HEK293 (cell line): Measurements from ENCODE around the gene NAP1L4.
A peak's percentile ranks its signal among the peaks of the same experiment; 100 is the strongest.

ENCODE experiments used
- CTCF ChIA-PET: fragments of 350-600 bp; formaldehyde crosslinking; extraction: SDS; loops from one replicate; lab custom pipeline; 2021; ENCODE audit warnings: antibody characterized with exemption; lab: Yijun Ruan, JAX
- POLR2A ChIA-PET: fragments of 300-600 bp; formaldehyde crosslinking; extraction: SDS; loops from one replicate; lab custom pipeline; 2020; ENCODE audit warnings: antibody characterized with exemption, inconsistent platforms; lab: Yijun Ruan, JAX
- H3K27ac ChIP-seq: fragments of 200-500 bp; sonication (Bioruptor generic); 2 replicates; pipeline ENCODE4 v1.5.1; 2014; ENCODE audit warnings: low read depth, low read length, control low read depth, inconsistent platforms; ENCODE audit errors: extremely low read depth
- H3K36me3 ChIP-seq, 2 experiments: fragments of 200-500 bp in 1 of 2; sonication (Bioruptor generic) in 1 of 2; 1 replicate in 1 of 2; 2 replicates in 1 of 2; pipeline ENCODE4 v1.5.1; 2014 to 2017; ENCODE audit warnings: inconsistent platforms in 2 of 2, low read length in 2 of 2; ENCODE audit not compliant: control insufficient read depth in 2 of 2, insufficient read depth in 1 of 2
- H3K4me1 ChIP-seq: fragments of 200-500 bp; sonication (Bioruptor generic); 2 replicates; pipeline ENCODE4 v1.5.1; 2014; ENCODE audit warnings: mild to moderate bottlenecking, low read length, inconsistent platforms; ENCODE audit not compliant: control insufficient read depth, insufficient read depth
- H3K4me3 ChIP-seq: 2 replicates; pipeline ENCODE4 v1.5.1; 2011; ENCODE audit warnings: low read depth, mild to moderate bottlenecking, control low read depth, low read length, moderate library complexity
- H3K9me3 ChIP-seq: fragments of 200-500 bp; sonication (Bioruptor generic); 2 replicates; pipeline ENCODE4 v1.5.1; 2014; ENCODE audit warnings: low read depth, low read length, inconsistent platforms; ENCODE audit not compliant: control insufficient read depth, insufficient read depth
- BCL11B ChIP-seq: fragments of 450-650 bp; formaldehyde crosslinking; IDR thresholded peaks from 2 replicates; pipeline ENCODE4 v1.5.1; 2016; ENCODE audit warnings: low read depth, missing biosample characterization, missing genetic modification characterization
- HOXA7 ChIP-seq: sonication (generic); formaldehyde crosslinking; IDR thresholded peaks from 2 replicates; pipeline ENCODE4 v1.8.1; 2022; ENCODE audit warnings: missing genetic modification reagents, borderline replicate concordance
- IKZF3 ChIP-seq: fragments of 450-650 bp; IDR thresholded peaks from 2 replicates; pipeline ENCODE4 v1.5.0; 2018; ENCODE audit warnings: missing biosample characterization, mild to moderate bottlenecking, missing genetic modification characterization, moderate library complexity
- SP3 ChIP-seq: fragments of 450-650 bp; formaldehyde crosslinking; IDR thresholded peaks from 2 replicates; pipeline ENCODE4 v1.5.1; 2016; ENCODE audit warnings: missing biosample characterization, missing genetic modification characterization
- YY1 ChIP-seq: fragments of 450-650 bp; formaldehyde crosslinking; IDR thresholded peaks from 2 replicates; pipeline ENCODE4 v1.5.1; 2018; ENCODE audit warnings: missing biosample characterization, missing genetic modification characterization
- YY2 ChIP-seq: fragments of 450-650 bp; formaldehyde crosslinking; IDR thresholded peaks from 2 replicates; pipeline ENCODE4 v1.5.1; 2016; ENCODE audit warnings: missing biosample characterization, missing genetic modification characterization
- ZFP3 ChIP-seq: fragments of 450-650 bp; formaldehyde crosslinking; IDR thresholded peaks from 2 replicates; pipeline ENCODE4 v1.5.1; 2016; ENCODE audit warnings: low read depth, missing biosample characterization, missing genetic modification characterization
- ZNF2 ChIP-seq: fragments of 450-650 bp; formaldehyde crosslinking; IDR thresholded peaks from 2 replicates; pipeline ENCODE4 v1.5.1; 2016; ENCODE audit warnings: missing biosample characterization, missing genetic modification characterization
- ZNF223 ChIP-seq: fragments of 450-650 bp; formaldehyde crosslinking; IDR thresholded peaks from 2 replicates; pipeline ENCODE4 v1.5.1; 2016; ENCODE audit warnings: missing biosample characterization, missing genetic modification characterization
- ZNF239 ChIP-seq: fragments of 450-650 bp; formaldehyde crosslinking; IDR thresholded peaks from 2 replicates; pipeline ENCODE4 v1.5.1; 2016; ENCODE audit warnings: missing biosample characterization, missing genetic modification characterization
- ZNF292 ChIP-seq: fragments of 450-650 bp; formaldehyde crosslinking; IDR thresholded peaks from 2 replicates; pipeline ENCODE4 v1.5.1; 2016; ENCODE audit warnings: low read depth, missing biosample characterization, missing genetic modification characterization, borderline replicate concordance
- ZNF596 ChIP-seq: fragments of 450-650 bp; IDR thresholded peaks from 2 replicates; pipeline ENCODE4 v1.5.0; 2018; ENCODE audit warnings: missing biosample characterization, mild to moderate bottlenecking, missing genetic modification characterization, moderate library complexity
- ZNF624 ChIP-seq: fragments of 450-650 bp; formaldehyde crosslinking; IDR thresholded peaks from 2 replicates; pipeline ENCODE4 v1.5.1; 2017; ENCODE audit warnings: missing biosample characterization, missing genetic modification characterization
- ZNF776 ChIP-seq: fragments of 450-650 bp; formaldehyde crosslinking; IDR thresholded peaks from 2 replicates; pipeline ENCODE4 v1.5.0; 2017; ENCODE audit warnings: missing biosample characterization, missing genetic modification characterization, borderline replicate concordance
- ZNF777 ChIP-seq: fragments of 450-650 bp; formaldehyde crosslinking; IDR thresholded peaks from 2 replicates; pipeline ENCODE4 v1.5.1; 2017; ENCODE audit warnings: missing biosample characterization, missing genetic modification characterization, borderline replicate concordance
- TF ChIP-seq, protein P1 (sequence below): fragments of 450-650 bp; formaldehyde crosslinking; IDR thresholded peaks from 2 replicates; pipeline ENCODE4 v1.5.1; 2016; ENCODE audit warnings: missing biosample characterization, missing genetic modification characterization, low read depth
- TF ChIP-seq, protein P2 (sequence below): fragments of 450-650 bp; formaldehyde crosslinking; conservative IDR thresholded peaks from 2 replicates; pipeline ENCODE4 v1.5.1; 2016; ENCODE audit warnings: low read depth, missing biosample characterization, missing genetic modification characterization
- TF ChIP-seq, protein P3 (sequence below): fragments of 450-650 bp; formaldehyde crosslinking; IDR thresholded peaks from 2 replicates; pipeline ENCODE4 v1.5.1; 2016; ENCODE audit warnings: missing biosample characterization, missing genetic modification characterization, low read depth

The NAP1L4 gene

DNA sequence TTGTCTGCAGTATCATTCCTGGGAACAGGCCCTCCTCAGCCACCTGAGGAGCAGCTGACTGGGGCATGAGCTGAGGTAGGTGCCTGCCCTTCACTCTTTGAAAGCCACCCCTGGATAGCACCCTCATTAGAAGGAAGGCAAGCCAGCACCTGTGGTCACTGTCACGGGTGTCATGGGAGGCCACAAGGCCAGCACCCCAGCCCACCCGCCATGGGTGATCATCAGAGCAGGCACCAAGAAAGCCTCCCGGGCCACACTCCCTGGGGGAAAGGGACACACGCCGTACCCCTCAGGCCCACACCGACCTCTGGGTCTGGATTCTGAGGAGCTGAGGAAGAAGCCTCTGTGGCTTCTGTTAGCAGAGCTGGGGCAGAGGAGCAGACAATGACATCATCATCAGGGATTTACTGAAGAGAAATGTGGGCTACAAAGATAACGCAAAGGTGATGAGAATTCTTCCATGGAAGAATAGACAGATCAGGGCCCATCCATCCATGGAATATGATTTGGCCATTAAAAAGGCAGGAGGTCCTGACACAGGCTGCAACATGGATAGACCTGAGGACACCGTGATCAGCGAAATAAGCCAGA, 16.7 kb upstream of the NAP1L4 start:
- POLR2A ChIA-PET, result no interaction called here

DNA sequence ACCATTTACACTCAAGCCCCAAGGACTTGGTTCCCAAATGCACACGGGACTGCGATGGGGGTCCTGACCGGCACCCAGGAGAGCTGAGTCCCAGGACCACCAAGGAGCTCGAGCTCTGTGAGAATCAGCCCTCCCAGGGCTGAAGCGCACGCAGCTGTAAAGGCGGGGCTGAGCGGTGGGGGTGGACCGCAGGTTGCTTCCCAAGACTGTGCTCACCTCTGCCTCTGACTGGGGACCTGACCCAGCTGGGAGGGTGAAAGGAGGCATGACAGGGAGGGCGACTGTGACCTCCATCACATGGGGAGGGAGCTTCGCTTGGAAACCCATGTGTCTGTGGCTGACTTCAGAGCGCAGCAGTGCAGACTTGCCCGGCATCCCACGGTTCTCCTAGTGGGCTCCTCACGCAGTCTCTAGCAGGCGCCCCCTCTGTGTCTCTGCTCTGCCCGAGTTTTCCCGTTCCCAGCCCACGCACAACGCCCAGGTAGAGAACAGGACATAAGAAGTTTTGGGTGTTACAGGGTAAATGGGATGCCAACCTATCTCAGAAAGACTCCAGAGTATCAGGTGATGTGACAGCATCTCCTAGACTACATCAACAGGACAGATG, 15.4 kb upstream of the NAP1L4 start:
- ChIA-PET POLR2A (interaction anchor here (1.2 to 1.3 kb wide), 2 partner anchors 15 to 16 kb away, joined by 3 read pairs; partner anchors contain the start of gene NAP1L4), CTCF (interaction anchor here (0.7 kb wide), 1 partner anchor 32 kb away, joined by 3 read pairs; no protein-coding TSS in a partner anchor)
- H3K9me3 ChIP-seq, result no peaks in the 10 kb centered on the region
- H3K36me3 ChIP-seq, result peaks cover 0 to 82% of the 10 kb centered on the region in 2 experiments; a peak in 2 of 3 replicates
- H3K4me1 ChIP-seq, result no peaks in the 10 kb centered on the region
- no peak for TF ChIP-seq ZNF2
- TF ChIP-seq ZNF777, result no peak
- no peak for TF ChIP-seq ZFP3 (tag by site-specific recombination)
- no peak for TF ChIP-seq ZNF223 (tag by site-specific recombination)
- TF ChIP-seq, protein P1, sequence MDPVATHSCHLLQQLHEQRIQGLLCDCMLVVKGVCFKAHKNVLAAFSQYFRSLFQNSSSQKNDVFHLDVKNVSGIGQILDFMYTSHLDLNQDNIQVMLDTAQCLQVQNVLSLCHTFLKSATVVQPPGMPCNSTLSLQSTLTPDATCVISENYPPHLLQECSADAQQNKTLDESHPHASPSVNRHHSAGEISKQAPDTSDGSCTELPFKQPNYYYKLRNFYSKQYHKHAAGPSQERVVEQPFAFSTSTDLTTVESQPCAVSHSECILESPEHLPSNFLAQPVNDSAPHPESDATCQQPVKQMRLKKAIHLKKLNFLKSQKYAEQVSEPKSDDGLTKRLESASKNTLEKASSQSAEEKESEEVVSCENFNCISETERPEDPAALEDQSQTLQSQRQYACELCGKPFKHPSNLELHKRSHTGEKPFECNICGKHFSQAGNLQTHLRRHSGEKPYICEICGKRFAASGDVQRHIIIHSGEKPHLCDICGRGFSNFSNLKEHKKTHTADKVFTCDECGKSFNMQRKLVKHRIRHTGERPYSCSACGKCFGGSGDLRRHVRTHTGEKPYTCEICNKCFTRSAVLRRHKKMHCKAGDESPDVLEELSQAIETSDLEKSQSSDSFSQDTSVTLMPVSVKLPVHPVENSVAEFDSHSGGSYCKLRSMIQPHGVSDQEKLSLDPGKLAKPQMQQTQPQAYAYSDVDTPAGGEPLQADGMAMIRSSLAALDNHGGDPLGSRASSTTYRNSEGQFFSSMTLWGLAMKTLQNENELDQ, result no peak
- no peak for TF ChIP-seq IKZF3 (tag by site-specific recombination)
- TF ChIP-seq YY1 (tag by site-specific recombination), result no peak
- TF ChIP-seq YY2, result no peak
- no peak for TF ChIP-seq ZNF776 (tag by site-specific recombination)
- TF ChIP-seq BCL11B (tag by site-specific recombination), result no peak
- TF ChIP-seq ZNF624, result no peak
- TF ChIP-seq ZNF239 (tag by site-specific recombination), result no peak
- TF ChIP-seq HOXA7 (CRISPR knock-in tag), result no peak
- no peak for TF ChIP-seq SP3 (tag by site-specific recombination)
- TF ChIP-seq ZNF596 (tag by site-specific recombination), result no peak
- TF ChIP-seq, protein P2, sequence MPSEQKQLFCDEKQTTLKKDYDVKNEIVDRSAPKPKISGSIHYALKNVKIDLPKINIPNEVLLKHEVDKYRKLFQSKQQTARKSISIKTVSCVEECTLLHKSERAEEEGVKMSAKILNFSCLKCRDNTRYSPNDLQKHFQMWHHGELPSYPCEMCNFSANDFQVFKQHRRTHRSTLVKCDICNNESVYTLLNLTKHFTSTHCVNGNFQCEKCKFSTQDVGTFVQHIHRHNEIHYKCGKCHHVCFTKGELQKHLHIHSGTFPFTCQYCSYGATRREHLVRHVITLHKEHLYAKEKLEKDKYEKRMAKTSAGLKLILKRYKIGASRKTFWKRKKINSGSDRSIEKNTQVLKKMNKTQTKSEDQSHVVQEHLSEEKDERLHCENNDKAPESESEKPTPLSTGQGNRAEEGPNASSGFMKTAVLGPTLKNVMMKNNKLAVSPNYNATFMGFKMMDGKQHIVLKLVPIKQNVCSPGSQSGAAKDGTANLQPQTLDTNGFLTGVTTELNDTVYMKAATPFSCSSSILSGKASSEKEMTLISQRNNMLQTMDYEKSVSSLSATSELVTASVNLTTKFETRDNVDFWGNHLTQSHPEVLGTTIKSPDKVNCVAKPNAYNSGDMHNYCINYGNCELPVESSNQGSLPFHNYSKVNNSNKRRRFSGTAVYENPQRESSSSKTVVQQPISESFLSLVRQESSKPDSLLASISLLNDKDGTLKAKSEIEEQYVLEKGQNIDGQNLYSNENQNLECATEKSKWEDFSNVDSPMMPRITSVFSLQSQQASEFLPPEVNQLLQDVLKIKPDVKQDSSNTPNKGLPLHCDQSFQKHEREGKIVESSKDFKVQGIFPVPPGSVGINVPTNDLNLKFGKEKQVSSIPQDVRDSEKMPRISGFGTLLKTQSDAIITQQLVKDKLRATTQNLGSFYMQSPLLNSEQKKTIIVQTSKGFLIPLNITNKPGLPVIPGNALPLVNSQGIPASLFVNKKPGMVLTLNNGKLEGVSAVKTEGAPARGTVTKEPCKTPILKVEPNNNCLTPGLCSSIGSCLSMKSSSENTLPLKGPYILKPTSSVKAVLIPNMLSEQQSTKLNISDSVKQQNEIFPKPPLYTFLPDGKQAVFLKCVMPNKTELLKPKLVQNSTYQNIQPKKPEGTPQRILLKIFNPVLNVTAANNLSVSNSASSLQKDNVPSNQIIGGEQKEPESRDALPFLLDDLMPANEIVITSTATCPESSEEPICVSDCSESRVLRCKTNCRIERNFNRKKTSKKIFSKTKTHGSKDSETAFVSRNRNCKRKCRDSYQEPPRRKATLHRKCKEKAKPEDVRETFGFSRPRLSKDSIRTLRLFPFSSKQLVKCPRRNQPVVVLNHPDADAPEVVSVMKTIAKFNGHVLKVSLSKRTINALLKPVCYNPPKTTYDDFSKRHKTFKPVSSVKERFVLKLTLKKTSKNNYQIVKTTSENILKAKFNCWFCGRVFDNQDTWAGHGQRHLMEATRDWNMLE (tag by site-specific recombination), result no peak
- H3K27ac ChIP-seq, result no peak overlapping the region
- no peak overlapping the region for H3K4me3 ChIP-seq

More for the DNA sequence above, 16.7 kb upstream of the NAP1L4 start:
- TF ChIP-seq, protein P3, sequence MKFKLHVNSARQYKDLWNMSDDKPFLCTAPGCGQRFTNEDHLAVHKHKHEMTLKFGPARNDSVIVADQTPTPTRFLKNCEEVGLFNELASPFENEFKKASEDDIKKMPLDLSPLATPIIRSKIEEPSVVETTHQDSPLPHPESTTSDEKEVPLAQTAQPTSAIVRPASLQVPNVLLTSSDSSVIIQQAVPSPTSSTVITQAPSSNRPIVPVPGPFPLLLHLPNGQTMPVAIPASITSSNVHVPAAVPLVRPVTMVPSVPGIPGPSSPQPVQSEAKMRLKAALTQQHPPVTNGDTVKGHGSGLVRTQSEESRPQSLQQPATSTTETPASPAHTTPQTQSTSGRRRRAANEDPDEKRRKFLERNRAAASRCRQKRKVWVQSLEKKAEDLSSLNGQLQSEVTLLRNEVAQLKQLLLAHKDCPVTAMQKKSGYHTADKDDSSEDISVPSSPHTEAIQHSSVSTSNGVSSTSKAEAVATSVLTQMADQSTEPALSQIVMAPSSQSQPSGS (tag by site-specific recombination), result peak; percentile 51; the same call in 1 of the 2 replicates
- TF ChIP-seq ZNF292, result no peak
- CTCF ChIA-PET, result no interaction called here
- Histone ChIP-seq H3K27ac (no peak overlapping the region), H3K4me3 (no peak overlapping the region), H3K9me3 (no peaks in the 10 kb centered on the region), H3K4me1 (no peaks in the 10 kb centered on the region), H3K36me3 (peaks cover 0 to 73% of the 10 kb centered on the region in 2 experiments; a peak in 2 of 3 replicates)
